Retinal pigment epithelial cell (primary cell): ENCODE measurements around the gene IL17REL.

Source experiments
- DNase-seq: peaks from one replicate; pipeline ENCODE4 v3.0.0-alpha.2; 2010; ENCODE audit warnings: low read depth
- H3K4me3 ChIP-seq: 2 replicates; pipeline ENCODE4 v1.5.1; 2011; ENCODE audit warnings: mild to moderate bottlenecking, low read length, control low read depth, moderate library complexity
- CTCF ChIP-seq: conservative IDR thresholded peaks from 2 replicates; pipeline ENCODE4 v1.5.1; 2011; ENCODE audit warnings: low read depth, low read length, control low read depth, inconsistent platforms

The IL17REL gene

DNA sequence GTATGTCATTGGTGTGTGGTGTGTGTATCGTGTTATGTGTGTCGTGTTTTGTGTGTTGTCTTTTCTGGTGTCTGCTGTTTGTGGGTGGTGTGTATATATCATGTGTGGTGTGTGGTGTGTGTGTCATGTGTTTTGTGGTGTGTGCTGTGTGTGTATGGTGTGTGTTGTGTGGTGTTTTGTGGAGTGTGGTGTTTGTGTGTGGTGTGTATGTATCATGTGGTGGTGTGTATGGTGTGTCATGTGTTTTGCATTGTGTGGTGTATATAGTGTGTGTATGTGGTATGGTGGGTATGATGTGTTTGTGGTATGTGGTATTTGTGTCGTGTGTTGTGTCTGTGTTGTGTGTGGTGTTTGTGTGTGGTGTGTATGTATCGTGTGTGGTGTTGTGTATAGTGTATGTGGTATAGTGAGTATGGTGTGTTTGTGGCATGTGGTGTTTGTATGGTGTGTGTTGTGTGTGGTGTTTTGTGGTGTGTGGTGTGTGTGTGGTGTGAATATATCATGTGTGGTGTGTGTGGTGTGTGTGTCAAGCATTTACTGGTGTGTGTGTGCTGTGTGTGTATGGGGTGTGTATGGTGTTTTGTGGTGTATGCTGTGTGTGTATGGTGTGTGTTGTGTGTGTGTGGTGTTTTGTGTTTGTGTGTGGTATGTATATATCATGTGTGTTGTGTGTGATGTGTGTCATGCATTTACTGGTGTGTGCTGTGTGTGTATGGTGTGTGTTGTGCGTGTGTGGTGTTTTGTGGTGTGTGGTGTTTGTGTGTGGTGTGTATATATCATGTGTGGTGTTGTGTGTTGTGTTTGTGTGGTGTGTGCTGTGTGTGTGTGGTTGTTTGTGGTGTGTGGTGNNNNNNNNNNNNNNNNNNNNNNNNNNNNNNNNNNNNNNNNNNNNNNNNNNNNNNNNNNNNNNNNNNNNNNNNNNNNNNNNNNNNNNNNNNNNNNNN is 39.3 kb downstream of the IL17REL start:
- no peak for DNase-seq
- TF ChIP-seq CTCF: no peak
- no peak overlapping the region for H3K4me3 ChIP-seq

GRCh38 chr22:49972163-49973017 is 40.2 kb downstream of the IL17REL start:
- no peak for DNase-seq
- peak overlapping the region; percentile 41 for H3K4me3 ChIP-seq
- no peak for TF ChIP-seq CTCF

GRCh38 chr22:49971232-49972162 is 41.1 kb downstream of the IL17REL start:
- peak overlapping the region; percentile 41 for H3K4me3 ChIP-seq
- DNase-seq: no peak
- no peak for TF ChIP-seq CTCF

GRCh38 chr22:49970528-49971231 is 41.9 kb downstream of the IL17REL start:
- peak overlapping the region; percentile 41 for H3K4me3 ChIP-seq
- peak; percentile 91 for DNase-seq
- TF ChIP-seq CTCF: no peak

GRCh38 chr22:49969751-49970527 is 42.6 kb downstream of the IL17REL start:
- TF ChIP-seq CTCF: no peak
- DNase-seq: no peak
- no peak overlapping the region for H3K4me3 ChIP-seq
